K562 (cell line): Measurements from ENCODE around the gene KCTD12. TPM values are rescaled to one million over a fixed set of nuclear protein-coding genes. Genes with fewer than 3 reads are reported as not detected.

ENCODE experiments used
- ATAC-seq: fragments of 200-7000 bp; cut with Tn5 transposase; 3 replicates; pipeline ENCODE4 v1.9.1; 2020; ENCODE audit warnings: moderate library complexity
- BruUV-seq: library from RNA; stranded (reverse); fragments of 400-500 nt; replicated peaks from 2 replicates; lab custom pipeline; 2021; lab: Mats Ljungman, UMichigan
- CTCF ChIA-PET: fragments of 300-600 bp; formaldehyde crosslinking; extraction: SDS; loops from one replicate; lab custom pipeline; 2021; ENCODE audit warnings: low intra/inter-chr PET ratio; lab: Yijun Ruan, JAX
- POLR2A ChIA-PET: fragments of 300-600, 350-650 bp; sonication (Branson Sonifier 250); formaldehyde crosslinking; extraction: SDS; loops from one replicate; lab custom pipeline; 2021; ENCODE audit warnings: antibody characterized with exemption, inconsistent platforms; lab: Yijun Ruan, JAX
- DNase-seq, 4 experiments: peaks; one replicate each; pipeline versions ENCODE4 v3.0.0 to v3.0.0-alpha.2; 2011 to 2018; ENCODE audit warnings: low spot score in 3 of 4, mixed read lengths in 3 of 4; ENCODE audit errors: extremely low read depth in 1 of 4
- FAIRE-seq: peaks from 2 replicates; lab custom pipeline; 2011; peaks lifted over from hg19 to GRCh38; lab: Jason Lieb, UNC
- H2AFZ ChIP-seq: 2 replicates; pipeline ENCODE4 v1.6.0; 2011; ENCODE audit warnings: low read depth, low read length, control low read depth, inconsistent platforms
- H3K27ac ChIP-seq: fragments of 200-600 bp; 3 replicates; pipeline ENCODE4 v1.8.0; 2011; ENCODE audit warnings: low read depth, mild to moderate bottlenecking, control low read depth, inconsistent platforms, low read length, moderate library complexity, mixed read lengths; ENCODE audit errors: extremely low read depth
- H3K27me3 ChIP-seq, 2 experiments: fragments of 300-600 bp in 1 of 2; 2 replicates in 1 of 2; 3 replicates in 1 of 2; pipeline versions ENCODE4 v1.6.0 to v1.8.0; 2011; ENCODE audit warnings: inconsistent platforms in 2 of 2, low read length in 2 of 2, mild to moderate bottlenecking in 1 of 2, mixed read lengths in 1 of 2, moderate library complexity in 1 of 2; ENCODE audit not compliant: control insufficient read depth in 2 of 2, insufficient read depth in 2 of 2
- H3K36me3 ChIP-seq: fragments of 300-600 bp; 3 replicates; pipeline ENCODE4 v1.8.0; 2011; ENCODE audit warnings: mild to moderate bottlenecking, low read length, inconsistent platforms; ENCODE audit not compliant: control insufficient read depth, insufficient read depth
- H3K4me1 ChIP-seq, 2 experiments: fragments of 200-600 bp in 1 of 2; replicated peaks in 1 of 2; 2 replicates in 1 of 2; 3 replicates in 1 of 2; pipeline versions ENCODE4 v1.5.1 to v1.8.0; 2011; ENCODE audit warnings: inconsistent platforms in 2 of 2, low read length in 2 of 2, mild to moderate bottlenecking in 1 of 2, mixed read lengths in 1 of 2, moderate library complexity in 1 of 2; ENCODE audit not compliant: control insufficient read depth in 2 of 2, insufficient read depth in 2 of 2
- H3K4me2 ChIP-seq: 2 replicates; pipeline ENCODE4 v1.6.1; 2011; ENCODE audit warnings: low read length, control low read depth, inconsistent platforms, mixed read lengths; ENCODE audit not compliant: insufficient read depth
- H3K4me3 ChIP-seq: fragments of 200-600 bp; sonication (generic), shearing (Covaris generic); 2 replicates; pipeline ENCODE4 v1.5.1; 2016; ENCODE audit warnings: control low read depth, inconsistent platforms
- H3K79me2 ChIP-seq: fragments of 200-600 bp; 3 replicates; pipeline ENCODE4 v1.8.0; 2011; ENCODE audit warnings: low read length, inconsistent platforms; ENCODE audit not compliant: control insufficient read depth, insufficient read depth
- H3K9ac ChIP-seq, 2 experiments: 2 replicates each; pipeline versions ENCODE4 v1.6.0 to v1.6.1; 2011; ENCODE audit warnings: low read depth in 2 of 2, low read length in 2 of 2, control low read depth in 1 of 2, inconsistent platforms in 1 of 2, mild to moderate bottlenecking in 1 of 2, mixed read lengths in 1 of 2; ENCODE audit not compliant: insufficient read depth in 1 of 2
- H3K9me1 ChIP-seq: one replicate; pipeline ENCODE4 v1.6.0; 2011; ENCODE audit warnings: inconsistent platforms, mild to moderate bottlenecking, low read length, moderate library complexity; ENCODE audit not compliant: control insufficient read depth, insufficient read depth
- H3K9me3 ChIP-seq: replicated peaks from 2 replicates; pipeline ENCODE4 v1.5.1; 2011; ENCODE audit warnings: low read depth, low read length, inconsistent platforms; ENCODE audit not compliant: control insufficient read depth, insufficient read depth
- H4K20me1 ChIP-seq: replicated peaks from 2 replicates; pipeline ENCODE4 v1.6.1; 2011; ENCODE audit warnings: low read length, inconsistent platforms, mixed read lengths; ENCODE audit not compliant: control insufficient read depth, insufficient read depth
- CEBPG ChIP-seq, 3 experiments: fragments of 200-800 bp in 1 of 3; sonication (Bioruptor generic) in 1 of 3; sonication (generic) in 1 of 3; formaldehyde crosslinking in 1 of 3; IDR thresholded peaks in 2 of 3; conservative IDR thresholded peaks in 1 of 3; 2 replicates each; pipeline versions ENCODE4 v1.6.1 to v1.8.0; 2016 to 2022; ENCODE audit warnings: missing compliant biosample characterization in 2 of 3, missing genetic modification characterization in 2 of 3, mild to moderate bottlenecking in 1 of 3, missing genetic modification reagents in 1 of 3
- LEF1 ChIP-seq: fragments of 450-650 bp; IDR thresholded peaks from 2 replicates; pipeline ENCODE4 v1.6.1; 2016; ENCODE audit warnings: mild to moderate bottlenecking
- MCM7 ChIP-seq, 2 experiments: fragments of 450-650 bp; IDR thresholded peaks; 2 replicates each; pipeline ENCODE4 v1.6.1; 2016 to 2018
- NR2F6 ChIP-seq: fragments of 450-650 bp; formaldehyde crosslinking; IDR thresholded peaks from 2 replicates; pipeline ENCODE4 v1.4.0; 2020; ENCODE audit warnings: mild to moderate bottlenecking
- RUNX1 ChIP-seq: sonication (generic); IDR thresholded peaks from 2 replicates; pipeline ENCODE4 v1.6.1; 2016; ENCODE audit warnings: antibody characterized with exemption, low read depth
- TCF7L2 ChIP-seq: fragments of 150-350 bp; IDR thresholded peaks from 2 replicates; pipeline ENCODE4 v1.6.1; 2016; ENCODE audit warnings: low read depth, mild to moderate bottlenecking, low read length, moderate library complexity
- ZFP36 ChIP-seq: fragments of 150-350 bp; IDR thresholded peaks from 2 replicates; pipeline ENCODE4 v1.6.1; 2018; ENCODE audit warnings: low read length, low read depth; ENCODE audit not compliant: partially characterized antibody
- ZKSCAN8 ChIP-seq: fragments of 200-800 bp; sonication (Bioruptor generic); IDR thresholded peaks from 2 replicates; pipeline ENCODE4 v1.6.1; 2016; ENCODE audit warnings: missing genetic modification characterization, missing compliant biosample characterization
- WGBS: fragments of 100-300 bp; shearing (Covaris generic); methylation state at CpG from one replicate; pipeline ENCODE4 v1.1.6; 2016; ENCODE audit warnings: low coverage, mixed read lengths; ENCODE audit not compliant: insufficient coverage; ENCODE audit errors: missing lambda C conversion rate; 5-methylcytosine and 5-hydroxymethylcytosine counted together
- in situ Hi-C: fragments of 300-500 bp; cut with MboI; formaldehyde crosslinking; loops from 4 replicates; pipeline ENCODE4 v1.15.0; 2018; ENCODE audit warnings: inconsistent platforms, mixed read lengths
- intact Hi-C: fragments of 100-400 bp; cut with micrococcal nuclease; formaldehyde crosslinking; loops from 2 replicates; pipeline ENCODE4 v1.14.2; 2022
- polyA plus RNA-seq, 8 experiments: library from polyadenylated mRNA; depleted of rRNA in 4 of 8; stranded (reverse) in 5 of 8; unstranded in 3 of 8; fragments of >200 nt; fragmentation: Nextera tagmentation in 2 of 8; fragmentation: Illumina TruSeq in 1 of 8; extraction: Ambion mirVana in 2 of 8; extraction: Trizol in 1 of 8; gene quantifications; 2 replicates each; pipeline versions ENCODE4 v1.2.1 to v1.2.3, GENCODE V29; 2011 to 2014; ENCODE audit warnings: inconsistent platforms in 1 of 8, missing spikeins in 1 of 8
- total RNA-seq, 7 experiments: library from RNA; depleted of rRNA in 6 of 7; stranded (reverse); fragments of >200 nt in 6 of 7; fragmentation: Illumina TruSeq in 2 of 7; extraction: Trizol in 2 of 7; gene quantifications; 2 replicates each; pipeline versions ENCODE4 v1.2.1 to v1.2.3, GENCODE V29; 2011 to 2021; ENCODE audit warnings: low replicate concordance in 1 of 7

The KCTD12 gene
- total and polyA plus RNA-seq, 9 of the 15 experiments (the other 6 are each of a cell fraction or from before 2014, with no cell fraction given) = 0.14 to 0.93 (median 0.32) TPM

DNA sequence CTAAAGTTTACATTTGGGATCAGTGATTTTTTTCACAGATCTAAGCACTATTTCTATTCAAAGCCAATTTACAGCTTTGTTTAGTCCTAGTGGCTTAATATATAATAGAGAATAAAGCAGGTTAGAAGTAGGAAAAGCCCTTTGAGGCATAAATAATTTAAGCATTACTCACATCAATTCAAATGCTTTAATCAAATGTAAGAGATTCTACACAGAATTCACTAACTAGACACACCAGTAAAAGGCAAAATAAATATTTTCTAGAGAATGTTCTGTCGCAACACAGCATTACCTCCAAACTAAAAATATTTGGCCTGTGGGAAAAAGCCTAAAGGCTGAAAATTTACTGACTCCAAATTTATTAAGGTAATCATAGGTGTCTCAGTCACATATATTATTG is 31.3 kb downstream of the KCTD12 start (continued):
- TF ChIP-seq RUNX1 (no peak), LEF1 (no peak), TCF7L2 (no peak), MCM7 (IDR thresholded peaks at IDR 0.05) (no peak), ZKSCAN8 (CRISPR knock-in tag) (no peak), ZFP36 (no peak)

DNA sequence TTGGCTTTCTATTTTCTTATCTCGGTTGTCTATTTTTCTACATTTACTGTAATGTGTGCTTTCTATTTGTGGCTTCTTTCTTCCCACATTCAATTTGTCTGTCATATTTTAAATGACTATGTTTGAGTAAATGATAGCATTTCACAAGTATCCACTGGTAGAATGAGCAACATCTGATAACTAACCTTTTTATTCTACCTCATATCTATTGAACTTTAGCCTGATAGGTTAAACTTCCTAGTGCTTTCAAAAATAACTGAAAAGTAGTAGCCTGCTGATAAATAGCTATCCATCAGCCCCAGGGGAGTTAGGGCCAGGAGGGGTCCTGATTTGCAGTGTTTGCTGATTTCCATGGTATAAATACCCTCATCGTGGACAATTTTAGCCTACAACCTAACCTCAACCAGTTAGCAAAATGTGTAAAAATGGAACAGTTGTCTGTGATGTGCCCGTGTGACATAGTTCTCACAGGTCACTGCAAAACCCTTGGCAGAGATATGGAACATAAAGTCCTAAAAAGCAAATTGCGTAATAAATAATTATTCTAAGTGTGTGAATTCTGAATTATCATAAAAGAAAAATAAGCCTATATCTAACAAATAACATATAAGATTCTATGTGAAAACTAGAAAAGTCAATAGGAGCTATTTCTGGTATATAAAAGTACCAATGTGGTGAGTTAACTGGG is 32.1 kb downstream of the KCTD12 start:
- TF ChIP-seq CEBPG (CRISPR knock-in tag; IDR thresholded peaks at IDR 0.05) = no peak
- peak in 1 of 2 experiments; percentile 58; a peak in 2 of 4 replicates for TF ChIP-seq CEBPG (tag; conservative IDR thresholded peaks at IDR 0.05 in 1 of 2, IDR thresholded peaks at IDR 0.05 in 1 of 2)
- TF ChIP-seq NR2F6 (CRISPR knock-in tag) = no peak
- Histone ChIP-seq H3K27me3 (no peaks in the 10 kb centered on the region), H4K20me1 (no peaks in the 10 kb centered on the region), H3K4me2 (no peak overlapping the region), H3K79me2 (no peaks in the 10 kb centered on the region), H3K36me3 (no peaks in the 10 kb centered on the region), H3K9ac (no peak overlapping the region), H3K9me3 (no peaks in the 10 kb centered on the region), H3K4me1 (no peaks in the 10 kb centered on the region), H2AFZ (no peak overlapping the region), H3K4me3 (no peak overlapping the region), H3K27ac (no peak overlapping the region), H3K9me1 (no peaks in the 10 kb centered on the region)
- ATAC-seq (no peak), DNase-seq (no peak), FAIRE-seq (no peak)
- ChIA-PET POLR2A (no interaction called here), CTCF (no interaction called here)
- intact Hi-C loops = no loop called here
- in situ Hi-C loops = no loop called here
- WGBS = 4% methylated on average over 4 of the region's 4 CpGs
- no TSS peak for BruUV-seq
